Retinal pigment epithelial cell (primary cell): ENCODE results near the gene EIF3K.

Source experiments
- DNase-seq: peaks from one replicate; pipeline ENCODE4 v3.0.0-alpha.2; 2010; ENCODE audit warnings: low read depth
- H3K4me3 ChIP-seq: 2 replicates; pipeline ENCODE4 v1.5.1; 2011; ENCODE audit warnings: mild to moderate bottlenecking, low read length, control low read depth, moderate library complexity
- TF ChIP-seq, protein P1 (sequence below): conservative IDR thresholded peaks from 2 replicates; pipeline ENCODE4 v1.5.1; 2011; ENCODE audit warnings: low read depth, low read length, control low read depth, inconsistent platforms

The EIF3K gene

GRCh38 chr19:38676878-38677646 is 58.1 kb downstream of the EIF3K start:
- DNase-seq, result no peak
- TF ChIP-seq, protein P1, sequence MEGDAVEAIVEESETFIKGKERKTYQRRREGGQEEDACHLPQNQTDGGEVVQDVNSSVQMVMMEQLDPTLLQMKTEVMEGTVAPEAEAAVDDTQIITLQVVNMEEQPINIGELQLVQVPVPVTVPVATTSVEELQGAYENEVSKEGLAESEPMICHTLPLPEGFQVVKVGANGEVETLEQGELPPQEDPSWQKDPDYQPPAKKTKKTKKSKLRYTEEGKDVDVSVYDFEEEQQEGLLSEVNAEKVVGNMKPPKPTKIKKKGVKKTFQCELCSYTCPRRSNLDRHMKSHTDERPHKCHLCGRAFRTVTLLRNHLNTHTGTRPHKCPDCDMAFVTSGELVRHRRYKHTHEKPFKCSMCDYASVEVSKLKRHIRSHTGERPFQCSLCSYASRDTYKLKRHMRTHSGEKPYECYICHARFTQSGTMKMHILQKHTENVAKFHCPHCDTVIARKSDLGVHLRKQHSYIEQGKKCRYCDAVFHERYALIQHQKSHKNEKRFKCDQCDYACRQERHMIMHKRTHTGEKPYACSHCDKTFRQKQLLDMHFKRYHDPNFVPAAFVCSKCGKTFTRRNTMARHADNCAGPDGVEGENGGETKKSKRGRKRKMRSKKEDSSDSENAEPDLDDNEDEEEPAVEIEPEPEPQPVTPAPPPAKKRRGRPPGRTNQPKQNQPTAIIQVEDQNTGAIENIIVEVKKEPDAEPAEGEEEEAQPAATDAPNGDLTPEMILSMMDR, result no peak
- H3K4me3 ChIP-seq, result no peak overlapping the region

- TF ChIP-seq, protein P1, result no peak
- no peak for DNase-seq
- H3K4me3 ChIP-seq, result no peak overlapping the region
These were observed 59.4 kb downstream of the EIF3K start for GRCh38 chr19:38678217-38678890.

DNA sequence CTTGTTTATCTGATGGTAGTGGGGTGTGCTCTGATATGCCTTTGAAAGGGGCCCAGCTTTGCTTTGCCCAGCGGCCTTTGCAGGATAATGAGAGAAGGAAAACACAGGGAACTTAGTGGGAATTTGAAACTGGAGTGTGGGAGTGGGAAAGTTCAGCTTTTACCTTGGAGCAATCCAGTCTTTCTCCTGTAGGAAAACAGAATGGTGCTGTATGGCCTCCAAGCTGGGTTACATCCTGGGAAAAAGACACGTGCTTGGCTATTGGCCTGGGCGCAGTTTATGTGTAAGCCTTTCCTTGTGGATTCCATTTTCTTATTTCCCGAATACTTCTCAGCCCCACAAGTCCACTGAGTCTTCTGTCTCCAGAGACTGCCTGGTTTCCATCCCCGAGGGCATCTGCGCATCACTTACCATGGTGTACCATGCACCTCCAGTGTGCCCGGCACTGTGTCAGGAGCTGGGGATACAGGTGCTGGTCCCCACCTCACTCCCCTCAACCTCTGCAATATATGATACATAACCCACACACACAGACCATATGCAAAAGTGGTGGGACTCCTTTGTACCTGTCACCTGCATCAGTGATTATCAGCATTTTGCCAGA is 60.0 kb downstream of the EIF3K start:
- H3K4me3 ChIP-seq, result no peak overlapping the region
- TF ChIP-seq, protein P1, result no peak
- no peak for DNase-seq

GRCh38 chr19:38679839-38680238 is 60.9 kb downstream of the EIF3K start:
- TF ChIP-seq, protein P1, result no peak
- DNase-seq, result no peak
- H3K4me3 ChIP-seq, result no peak overlapping the region

DNA sequence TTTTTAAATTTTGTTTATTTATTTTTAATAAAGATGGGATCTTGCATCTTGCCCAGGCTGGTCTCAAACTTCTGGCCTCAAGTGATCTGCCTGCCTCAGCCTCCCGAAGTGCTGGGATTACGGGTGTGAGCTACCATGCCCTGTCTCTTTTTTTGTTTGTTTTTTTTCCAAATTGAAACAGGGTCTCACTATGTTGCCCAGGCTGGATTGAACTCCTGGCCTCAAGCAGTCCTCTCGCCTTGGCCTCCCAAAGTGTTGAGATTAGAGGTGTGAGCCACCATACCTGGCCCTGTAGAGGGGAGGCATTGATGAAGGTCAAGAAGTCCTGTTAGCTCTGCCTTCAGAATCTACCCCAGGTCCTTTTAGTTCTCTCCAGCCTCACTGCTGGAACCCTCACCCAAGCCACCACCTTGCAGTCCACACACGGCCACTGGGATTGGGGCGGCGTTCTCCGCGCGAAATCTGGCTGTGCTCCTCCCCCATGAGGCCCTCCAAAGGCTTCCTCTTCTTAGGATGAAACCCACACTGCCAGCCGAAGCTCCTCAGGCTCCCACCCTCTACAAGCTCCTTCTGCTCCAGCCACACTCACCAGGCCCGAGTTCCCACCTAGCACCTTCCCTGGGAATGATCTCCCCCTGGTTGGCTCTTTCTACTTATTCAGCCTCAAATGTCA is 63.3 kb downstream of the EIF3K start:
- no peak for DNase-seq
- TF ChIP-seq, protein P1, result no peak
- no peak overlapping the region for H3K4me3 ChIP-seq

DNA sequence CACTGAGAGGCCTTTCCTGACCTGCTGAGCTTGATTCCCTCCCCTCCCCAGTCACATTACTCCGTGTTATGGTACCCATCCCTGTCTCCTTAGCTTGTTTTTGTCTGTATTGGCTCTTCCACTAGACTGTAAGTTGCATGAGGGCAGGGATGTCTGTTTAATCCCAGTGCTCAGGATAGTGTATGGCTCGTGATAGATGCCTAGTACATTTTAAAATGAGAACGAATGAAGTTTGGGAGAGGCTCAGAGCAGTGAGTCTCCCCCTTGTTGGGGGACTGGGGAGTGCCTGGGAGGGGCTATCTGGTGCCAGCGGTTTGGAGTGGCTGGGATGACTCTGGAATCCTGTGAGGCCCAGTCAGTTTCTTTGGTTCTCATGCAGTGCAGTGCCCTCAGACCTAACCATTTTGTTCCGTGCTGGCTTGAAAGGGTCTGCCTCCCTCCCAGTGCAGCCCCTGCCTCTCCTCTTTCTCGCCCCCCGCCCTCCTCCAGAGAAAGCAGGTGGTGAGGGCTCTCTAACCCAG is 63.9 kb downstream of the EIF3K start:
- H3K4me3 ChIP-seq, result no peak overlapping the region
- TF ChIP-seq, protein P1, result no peak
- no peak for DNase-seq
